HL-60 (cell line): ENCODE measurements around the gene LYVE1.

Experiments used
- DNase-seq, 2 experiments: peaks; one replicate each; pipeline ENCODE4 v3.0.0-alpha.2; 2010 to 2020; ENCODE audit warnings: low read depth in 1 of 2, low spot score in 1 of 2
- H3K27ac ChIP-seq: fragments of 250-450 bp; sonication (Bioruptor Pico); replicated peaks from 2 replicates; pipeline ENCODE4 v1.5.1; 2020; ENCODE audit warnings: mild to moderate bottlenecking, moderate library complexity
- H3K27me3 ChIP-seq: fragments of 250-450 bp; sonication (Bioruptor Pico); 2 replicates; pipeline ENCODE4 v1.5.1; 2021; ENCODE audit warnings: mild to moderate bottlenecking, moderate library complexity; ENCODE audit not compliant: insufficient read depth, poor library complexity, severe bottlenecking
- H3K4me3 ChIP-seq: replicated peaks from 2 replicates; pipeline ENCODE4 v1.5.1; 2011; ENCODE audit warnings: mild to moderate bottlenecking, control low read depth, low read length; ENCODE audit not compliant: insufficient read depth
- GABPA ChIP-seq: IDR thresholded peaks from 2 replicates; pipeline ENCODE4 v1.6.1; 2012; ENCODE audit warnings: low read depth
- POLR2AphosphoS5 ChIP-seq: IDR thresholded peaks from 2 replicates; pipeline ENCODE4 v1.6.1; 2012; ENCODE audit warnings: low read depth
- SPI1 ChIP-seq: IDR thresholded peaks from 2 replicates; pipeline ENCODE4 v1.6.1; 2012; ENCODE audit warnings: low read depth, mild to moderate bottlenecking, borderline replicate concordance
- TF ChIP-seq, protein P1 (sequence below): IDR thresholded peaks from one replicate; pipeline ENCODE4 v1.5.1; 2011; ENCODE audit warnings: low read length, control low read depth, inconsistent platforms; ENCODE audit not compliant: insufficient read depth
- TF ChIP-seq, protein P2 (sequence below): IDR thresholded peaks from 2 replicates; pipeline ENCODE4 v1.6.1; 2012; ENCODE audit warnings: low read depth; ENCODE audit not compliant: insufficient replicate concordance

The LYVE1 gene

DNA sequence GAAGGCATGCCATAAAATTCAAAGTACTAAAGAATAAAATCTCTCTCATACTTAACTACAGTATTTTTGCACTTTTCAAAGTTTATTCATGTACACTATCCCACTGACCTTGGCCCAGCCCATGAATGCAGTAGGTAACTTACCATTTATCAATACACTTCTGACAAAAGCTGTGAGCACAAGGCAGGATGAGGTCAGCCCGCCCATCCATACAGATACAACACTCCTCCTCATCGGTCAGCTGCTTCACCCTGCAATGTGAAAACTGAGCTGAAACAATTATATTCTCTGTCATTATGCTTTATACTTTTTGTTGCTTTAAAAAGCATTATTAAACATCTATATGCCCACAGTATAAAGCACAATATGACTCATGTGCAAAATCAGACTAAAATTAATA is 49.6 kb downstream of the LYVE1 start:
- Histone ChIP-seq H3K4me3 (no peak overlapping the region), H3K27ac (no peak overlapping the region), H3K27me3 (no peaks in the 10 kb centered on the region)
- no peak for DNase-seq
- no peak for TF ChIP-seq SPI1
- TF ChIP-seq, protein P1, sequence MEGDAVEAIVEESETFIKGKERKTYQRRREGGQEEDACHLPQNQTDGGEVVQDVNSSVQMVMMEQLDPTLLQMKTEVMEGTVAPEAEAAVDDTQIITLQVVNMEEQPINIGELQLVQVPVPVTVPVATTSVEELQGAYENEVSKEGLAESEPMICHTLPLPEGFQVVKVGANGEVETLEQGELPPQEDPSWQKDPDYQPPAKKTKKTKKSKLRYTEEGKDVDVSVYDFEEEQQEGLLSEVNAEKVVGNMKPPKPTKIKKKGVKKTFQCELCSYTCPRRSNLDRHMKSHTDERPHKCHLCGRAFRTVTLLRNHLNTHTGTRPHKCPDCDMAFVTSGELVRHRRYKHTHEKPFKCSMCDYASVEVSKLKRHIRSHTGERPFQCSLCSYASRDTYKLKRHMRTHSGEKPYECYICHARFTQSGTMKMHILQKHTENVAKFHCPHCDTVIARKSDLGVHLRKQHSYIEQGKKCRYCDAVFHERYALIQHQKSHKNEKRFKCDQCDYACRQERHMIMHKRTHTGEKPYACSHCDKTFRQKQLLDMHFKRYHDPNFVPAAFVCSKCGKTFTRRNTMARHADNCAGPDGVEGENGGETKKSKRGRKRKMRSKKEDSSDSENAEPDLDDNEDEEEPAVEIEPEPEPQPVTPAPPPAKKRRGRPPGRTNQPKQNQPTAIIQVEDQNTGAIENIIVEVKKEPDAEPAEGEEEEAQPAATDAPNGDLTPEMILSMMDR: no peak
- TF ChIP-seq, protein P2, sequence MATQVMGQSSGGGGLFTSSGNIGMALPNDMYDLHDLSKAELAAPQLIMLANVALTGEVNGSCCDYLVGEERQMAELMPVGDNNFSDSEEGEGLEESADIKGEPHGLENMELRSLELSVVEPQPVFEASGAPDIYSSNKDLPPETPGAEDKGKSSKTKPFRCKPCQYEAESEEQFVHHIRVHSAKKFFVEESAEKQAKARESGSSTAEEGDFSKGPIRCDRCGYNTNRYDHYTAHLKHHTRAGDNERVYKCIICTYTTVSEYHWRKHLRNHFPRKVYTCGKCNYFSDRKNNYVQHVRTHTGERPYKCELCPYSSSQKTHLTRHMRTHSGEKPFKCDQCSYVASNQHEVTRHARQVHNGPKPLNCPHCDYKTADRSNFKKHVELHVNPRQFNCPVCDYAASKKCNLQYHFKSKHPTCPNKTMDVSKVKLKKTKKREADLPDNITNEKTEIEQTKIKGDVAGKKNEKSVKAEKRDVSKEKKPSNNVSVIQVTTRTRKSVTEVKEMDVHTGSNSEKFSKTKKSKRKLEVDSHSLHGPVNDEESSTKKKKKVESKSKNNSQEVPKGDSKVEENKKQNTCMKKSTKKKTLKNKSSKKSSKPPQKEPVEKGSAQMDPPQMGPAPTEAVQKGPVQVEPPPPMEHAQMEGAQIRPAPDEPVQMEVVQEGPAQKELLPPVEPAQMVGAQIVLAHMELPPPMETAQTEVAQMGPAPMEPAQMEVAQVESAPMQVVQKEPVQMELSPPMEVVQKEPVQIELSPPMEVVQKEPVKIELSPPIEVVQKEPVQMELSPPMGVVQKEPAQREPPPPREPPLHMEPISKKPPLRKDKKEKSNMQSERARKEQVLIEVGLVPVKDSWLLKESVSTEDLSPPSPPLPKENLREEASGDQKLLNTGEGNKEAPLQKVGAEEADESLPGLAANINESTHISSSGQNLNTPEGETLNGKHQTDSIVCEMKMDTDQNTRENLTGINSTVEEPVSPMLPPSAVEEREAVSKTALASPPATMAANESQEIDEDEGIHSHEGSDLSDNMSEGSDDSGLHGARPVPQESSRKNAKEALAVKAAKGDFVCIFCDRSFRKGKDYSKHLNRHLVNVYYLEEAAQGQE: no peak
- TF ChIP-seq GABPA: no peak
- no peak for TF ChIP-seq POLR2AphosphoS5

DNA sequence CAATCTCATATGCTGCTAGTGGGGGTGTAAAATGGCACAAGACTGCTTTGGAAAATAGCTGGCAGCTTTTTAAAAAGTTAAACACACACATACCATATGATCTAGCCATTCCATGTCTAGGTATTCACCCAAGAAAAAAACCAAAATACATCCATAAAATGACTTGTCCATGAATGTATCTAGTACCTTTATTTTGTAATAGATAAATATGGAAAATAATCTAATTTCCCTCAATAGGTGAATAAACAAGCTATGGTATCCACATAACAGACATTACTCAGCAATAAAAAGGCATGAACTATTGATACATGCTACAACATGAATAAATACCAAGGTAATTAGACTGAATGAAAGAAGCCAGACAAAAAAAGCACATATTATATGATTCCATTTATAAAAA is 50.3 kb downstream of the LYVE1 start:
- TF ChIP-seq GABPA (no peak), SPI1 (no peak), POLR2AphosphoS5 (no peak)
- TF ChIP-seq, protein P1: no peak
- TF ChIP-seq, protein P2: no peak
- Histone ChIP-seq H3K27ac (no peak overlapping the region), H3K27me3 (no peaks in the 10 kb centered on the region), H3K4me3 (no peak overlapping the region)
- DNase-seq: no peak

DNA sequence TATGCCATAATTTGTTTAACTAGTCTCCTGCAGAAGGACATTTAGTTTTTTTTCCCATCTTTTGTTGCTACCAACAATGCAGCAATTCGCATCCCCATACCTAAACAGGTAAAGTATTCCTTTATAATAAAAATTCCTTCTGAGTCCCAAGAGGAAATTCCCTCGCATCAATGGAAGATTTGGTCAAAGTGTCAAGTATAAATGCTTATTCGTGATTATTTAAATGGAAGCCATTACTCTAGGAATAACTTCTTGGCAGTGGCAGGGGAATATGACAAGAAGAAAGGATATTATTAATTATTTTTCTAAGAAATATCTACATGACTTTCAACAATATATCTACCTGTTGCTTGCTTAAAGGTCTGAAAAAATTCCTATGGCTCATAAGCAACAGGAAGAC is 53.0 kb downstream of the LYVE1 start:
- H3K27ac ChIP-seq: no peak overlapping the region
- DNase-seq: no peak
- TF ChIP-seq, protein P1: no peak
- TF ChIP-seq, protein P2: no peak
- TF ChIP-seq SPI1: no peak
- TF ChIP-seq GABPA: no peak
- no peak for TF ChIP-seq POLR2AphosphoS5
- H3K27me3 ChIP-seq: no peaks in the 10 kb centered on the region
- H3K4me3 ChIP-seq: no peak overlapping the region
